ENCODE data around the gene CACNA1C.

The CACNA1C gene

DNA sequence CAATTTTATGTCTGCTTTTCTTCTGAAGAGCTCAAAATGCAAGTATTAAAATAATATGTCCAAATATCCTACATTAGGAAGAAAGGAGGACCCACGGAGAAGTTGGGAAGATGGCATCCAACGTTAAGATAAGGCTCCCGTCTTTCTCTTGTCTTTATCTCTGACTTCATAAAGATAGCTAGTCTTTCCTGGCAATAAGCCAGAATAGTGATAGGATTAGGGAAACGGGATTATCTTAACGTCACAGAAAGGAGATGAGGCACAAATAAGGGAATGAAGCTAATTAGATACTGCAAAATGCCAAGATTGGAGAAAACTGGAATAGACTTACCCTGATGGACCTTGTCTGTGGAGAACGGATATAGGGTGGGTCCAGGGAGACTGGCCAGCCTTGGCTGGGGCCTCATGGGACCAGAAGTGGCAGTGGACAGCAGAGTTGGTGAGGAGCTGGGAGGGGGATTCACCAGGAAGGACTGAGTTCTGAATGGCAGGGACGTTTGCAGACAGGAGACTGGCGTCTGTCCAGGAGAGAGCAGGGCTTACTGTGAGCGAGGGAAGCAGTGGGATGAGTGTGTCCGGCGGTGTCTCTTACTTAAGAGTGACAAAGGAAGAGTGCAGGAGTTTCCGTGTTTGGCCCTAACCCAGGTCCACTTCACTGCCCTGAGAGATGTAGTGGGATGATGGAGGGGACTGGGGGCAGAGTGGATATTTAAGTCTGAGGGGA, 119.9 kb downstream of the CACNA1C start:
- DNase-seq, result peak; percentile 74

GRCh38 chr12:2173971-2174370, 121.2 kb downstream of the CACNA1C start:
- no peak for DNase-seq

- DNase-seq, result no peak
These were observed 124.2 kb downstream of the CACNA1C start for GRCh38 chr12:2177003-2177402.

DNA sequence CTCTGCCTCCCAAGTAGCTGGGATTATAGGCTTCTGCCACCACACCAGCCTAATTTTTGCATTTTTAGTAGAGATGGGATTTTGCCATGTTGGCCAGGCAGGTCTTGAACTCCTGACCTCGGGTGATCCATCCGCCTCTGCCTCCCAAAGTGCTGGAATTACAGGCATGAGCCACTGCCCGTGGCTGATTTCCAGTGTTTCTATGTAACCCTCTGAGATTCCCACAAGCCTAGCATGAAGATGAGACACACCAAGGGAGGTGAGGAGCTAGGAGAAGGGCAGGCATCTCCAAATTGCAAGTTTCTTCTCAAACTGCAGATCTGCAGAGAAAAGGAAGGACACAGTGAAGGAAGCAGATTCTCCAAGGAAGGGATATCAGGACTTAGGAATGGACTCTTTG, 125.0 kb downstream of the CACNA1C start:
- DNase-seq, result no peak

DNA sequence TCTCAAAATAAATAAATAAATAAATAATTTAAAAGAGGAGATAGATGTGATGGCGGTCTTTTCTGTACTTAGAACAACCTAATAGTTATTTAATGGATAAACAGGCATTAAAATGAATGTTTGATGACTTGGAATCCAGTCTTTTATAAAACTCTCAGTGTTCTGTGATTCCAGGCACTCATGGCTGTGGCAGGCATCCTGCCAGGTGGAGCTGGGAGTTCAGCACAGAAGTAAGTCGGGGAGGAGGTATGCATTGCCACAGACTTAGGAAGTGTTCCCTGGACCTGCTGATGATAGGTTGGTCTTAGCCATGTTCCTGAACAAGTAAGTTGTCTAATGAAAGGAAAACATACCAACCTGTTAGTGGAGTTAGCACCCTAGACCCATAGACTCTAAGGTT, 126.3 kb downstream of the CACNA1C start:
- no peak for DNase-seq

DNA sequence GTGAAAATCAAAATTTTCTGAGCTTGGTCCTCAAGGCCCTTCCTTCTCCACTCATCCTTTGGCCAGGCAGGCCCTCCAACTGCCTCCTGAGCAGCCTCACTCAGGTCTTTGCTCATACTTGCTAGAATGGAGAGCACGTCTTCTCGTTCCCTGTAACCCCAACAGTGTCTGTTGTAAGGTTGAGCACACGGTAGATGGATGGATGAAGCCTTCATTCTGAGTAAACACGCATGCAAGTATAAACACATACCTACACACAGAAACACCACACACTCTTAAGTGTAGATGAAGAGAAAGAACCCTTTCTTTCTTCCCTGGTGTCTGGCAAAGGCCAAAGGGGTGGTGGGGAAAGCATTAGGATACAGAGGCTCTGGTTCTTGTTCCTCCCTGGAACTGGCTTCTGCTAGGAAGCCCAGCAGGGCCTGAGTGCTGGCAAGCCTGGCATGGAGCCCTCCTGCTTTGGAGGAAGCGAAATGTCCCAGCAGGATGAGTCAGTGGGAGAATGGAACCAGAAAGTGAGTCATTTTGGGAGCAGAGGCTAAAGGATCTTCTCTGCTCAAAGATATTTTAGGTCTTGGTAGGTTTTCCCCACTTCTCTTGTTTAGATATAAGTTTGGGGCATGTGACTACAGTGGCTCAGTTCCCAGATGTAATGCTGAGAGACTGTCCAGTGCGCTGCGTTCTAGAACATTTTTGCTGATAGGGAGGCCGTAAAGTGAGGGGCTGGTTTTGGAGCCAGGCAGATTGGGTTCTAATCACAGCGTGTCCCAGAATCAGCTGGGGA, 127.4 kb downstream of the CACNA1C start:
- no peak for DNase-seq

DNA sequence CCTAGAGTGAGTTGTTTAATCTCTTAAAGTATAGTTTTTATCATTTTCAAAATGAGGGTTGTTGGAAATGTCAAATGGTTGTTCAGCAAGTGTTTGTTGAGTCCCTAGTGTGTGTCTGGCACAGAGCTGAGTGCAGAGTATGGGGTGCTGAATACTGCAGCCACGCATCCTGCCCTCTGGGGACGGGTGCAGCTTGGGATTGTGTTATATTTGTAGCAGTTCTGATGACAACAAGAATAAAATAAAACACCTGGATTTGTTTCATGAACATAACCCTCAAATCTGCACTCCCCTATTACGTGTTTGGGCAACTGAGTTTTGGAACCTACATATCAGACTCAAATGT, 127.9 kb downstream of the CACNA1C start:
- DNase-seq, result no peak

- no peak for DNase-seq
These were observed 131.1 kb downstream of the CACNA1C start for GRCh38 chr12:2183556-2184541.

- DNase-seq, result no peak
These were observed 133.1 kb downstream of the CACNA1C start for GRCh38 chr12:2185751-2186341.

DNA sequence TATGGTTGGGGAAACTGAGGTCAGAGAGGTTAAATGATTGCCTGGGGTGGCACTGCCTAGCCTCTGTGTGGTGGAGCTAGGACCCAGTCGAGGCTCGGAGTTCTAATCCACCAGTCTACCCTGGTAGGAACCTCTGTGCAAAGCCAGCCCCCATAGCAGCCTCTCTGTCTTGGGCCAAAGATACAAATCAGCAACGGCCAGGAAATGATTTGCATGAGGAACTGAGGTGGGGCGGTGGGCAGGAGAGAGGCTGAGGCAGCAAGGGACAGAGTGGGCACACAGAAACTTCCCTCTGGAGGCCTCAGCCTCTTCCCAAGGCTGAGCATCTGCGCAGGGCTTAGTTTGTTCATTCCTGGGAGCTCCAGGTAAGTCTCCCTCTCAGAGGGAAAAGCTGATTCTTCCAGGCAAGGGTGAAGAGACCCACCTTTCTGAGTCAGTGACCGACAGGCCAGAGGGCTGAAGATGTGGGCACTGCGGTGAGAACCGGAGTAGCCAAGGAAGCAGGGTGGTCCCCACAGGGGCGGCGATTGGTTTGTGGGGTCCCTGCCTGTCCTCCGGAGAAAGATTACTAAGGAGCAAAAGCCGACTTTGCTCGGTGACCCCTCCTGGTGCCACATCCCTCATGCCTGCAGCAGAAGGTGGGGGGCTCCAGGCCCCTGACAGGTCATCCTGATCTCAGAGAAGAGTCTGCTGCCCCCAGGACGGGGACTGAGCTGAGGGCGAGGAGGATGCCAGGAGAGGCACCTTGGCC, 134.6 kb downstream of the CACNA1C start:
- DNase-seq, result no peak

DNA sequence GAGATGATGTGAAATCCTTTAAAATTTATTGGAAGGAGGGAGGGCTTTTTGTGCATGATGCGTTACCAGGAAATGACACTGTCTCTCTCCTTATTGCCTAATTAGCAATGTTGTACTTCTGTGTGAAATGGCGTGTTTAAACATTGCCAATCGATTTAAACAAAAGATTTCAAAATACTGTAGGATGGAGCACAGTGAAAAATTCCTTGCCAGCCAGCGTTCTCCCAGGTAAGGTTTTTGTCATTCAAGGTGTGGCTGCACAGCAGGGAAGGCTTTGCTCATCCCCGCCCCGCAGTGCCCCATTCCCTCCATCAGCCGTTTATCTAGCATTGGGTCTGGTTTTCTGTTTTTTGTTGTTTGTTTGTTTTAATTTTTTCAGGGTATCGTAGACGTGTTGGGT, 137.3 kb downstream of the CACNA1C start:
- DNase-seq, result no peak

DNA sequence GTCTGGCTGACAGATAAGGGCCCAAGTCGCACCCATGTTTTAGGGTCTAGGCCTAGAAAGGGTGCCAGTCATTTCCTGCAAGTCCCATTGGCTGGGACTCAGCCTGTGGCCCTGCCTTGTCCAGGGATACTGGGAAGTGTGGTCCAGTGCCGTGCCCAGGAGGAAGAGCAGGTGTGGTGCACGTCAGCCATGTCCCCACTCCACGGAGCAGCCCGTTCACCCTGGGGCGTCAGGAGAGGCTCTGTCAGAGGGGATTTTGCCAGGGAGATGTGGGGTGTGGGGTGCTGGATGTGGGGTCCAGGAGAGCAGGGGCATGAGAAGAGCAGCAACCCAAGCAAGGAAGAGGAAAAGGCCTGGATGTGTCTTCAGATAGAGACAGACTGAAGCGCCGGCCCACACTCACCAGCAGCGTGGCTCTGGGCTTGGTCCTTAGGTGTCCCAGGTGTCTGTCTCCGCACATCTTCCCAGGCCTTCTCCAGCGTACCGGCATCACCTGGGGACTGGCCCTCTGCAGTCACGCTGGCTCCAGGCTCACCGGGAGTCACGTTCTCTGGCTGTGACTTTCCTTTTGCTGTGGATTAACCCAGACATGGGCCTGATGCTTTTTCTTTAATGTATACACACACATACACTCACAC, 138.2 kb downstream of the CACNA1C start:
- no peak for DNase-seq

GRCh38 chr12:2191534-2192153, 138.9 kb downstream of the CACNA1C start:
- no peak for DNase-seq

DNA sequence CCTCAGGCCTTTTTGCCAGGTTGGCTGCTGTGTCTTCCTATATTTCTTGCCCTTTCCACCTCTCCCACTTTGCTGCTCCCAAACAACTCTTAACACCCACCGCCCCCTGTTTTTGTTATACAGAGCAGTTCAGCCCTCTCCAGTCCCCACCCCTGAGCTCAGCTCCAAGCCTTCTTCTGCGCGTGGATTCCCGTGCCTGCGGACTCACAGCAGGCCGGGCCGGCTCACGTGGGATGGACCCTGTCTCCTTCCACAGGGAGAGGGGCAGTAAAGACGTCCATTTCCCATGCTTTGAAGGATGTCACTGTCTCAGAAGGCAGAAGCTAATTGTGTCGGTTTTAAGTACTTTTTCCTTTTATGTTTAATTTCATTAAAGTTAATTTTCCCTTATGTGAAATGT, 139.4 kb downstream of the CACNA1C start:
- no peak for DNase-seq

DNA sequence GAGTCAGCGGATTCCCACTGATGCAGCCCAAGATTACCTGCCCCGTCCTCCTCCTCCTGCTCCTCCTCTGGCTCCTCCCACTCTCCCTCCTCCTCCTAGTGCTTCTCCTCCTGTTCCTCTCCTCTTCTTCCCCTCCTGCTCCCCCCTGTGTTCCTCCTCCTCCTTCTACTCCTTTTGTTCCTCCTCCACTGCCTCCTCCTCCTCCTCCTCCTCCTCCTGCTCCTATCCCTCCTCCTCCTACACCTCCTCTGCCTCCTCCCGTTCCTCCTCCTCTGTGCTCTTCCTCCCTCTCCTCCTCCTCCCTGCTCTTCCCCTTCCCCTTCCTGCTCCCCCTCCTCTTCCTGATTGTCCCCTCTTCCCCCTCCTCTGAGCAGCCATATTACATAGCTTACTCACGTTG, 141.3 kb downstream of the CACNA1C start:
- no peak for DNase-seq

GRCh38 chr12:2194571-2194970, 141.8 kb downstream of the CACNA1C start:
- no peak for DNase-seq

GRCh38 chr12:2195085-2195484, 142.3 kb downstream of the CACNA1C start:
- DNase-seq, result no peak

GRCh38 chr12:2198005-2198501, 145.3 kb downstream of the CACNA1C start:
- no peak for DNase-seq

- DNase-seq, result no peak
These were observed 145.8 kb downstream of the CACNA1C start for GRCh38 chr12:2198542-2198941.

DNA sequence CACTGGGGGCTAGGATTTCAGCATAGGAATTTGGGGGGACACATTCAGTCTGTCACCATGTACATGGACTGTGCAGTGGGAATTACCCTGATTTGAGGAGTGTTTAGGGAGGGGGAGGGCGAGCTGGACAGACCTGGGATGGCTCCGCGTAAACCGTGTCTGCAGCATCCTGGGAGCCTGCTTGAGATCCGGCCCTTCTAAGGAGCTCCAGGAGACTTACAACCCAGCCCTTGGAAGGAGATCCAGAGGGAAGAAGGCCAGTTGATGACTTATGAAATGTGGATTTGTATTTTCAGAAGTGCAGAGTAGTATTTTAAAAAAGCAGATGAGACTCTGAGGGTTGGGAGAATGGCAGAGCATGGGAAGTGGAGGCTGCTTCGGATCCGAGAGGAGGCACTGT, 153.2 kb downstream of the CACNA1C start:
- no peak for DNase-seq

Data from NCI-H524 treated with DMSO at 0.1 percent for 48 hours (cell line).